Loucy (cell line): Measurements from ENCODE around the gene ADCY4.

Experiments
- H2AFZ ChIP-seq: fragments of 200-600 bp; sonication (generic); 2 replicates; pipeline ENCODE4 v1.6.0; 2016; ENCODE audit warnings: antibody characterized with exemption, mild to moderate bottlenecking, low read length, moderate library complexity
- H3F3A ChIP-seq: fragments of 200-600 bp; 2 replicates; pipeline ENCODE4 v1.6.0; 2016; ENCODE audit warnings: antibody characterized with exemption, low read depth, mild to moderate bottlenecking
- H3K27me3 ChIP-seq: fragments of 200-600 bp; sonication (generic); 2 replicates; pipeline ENCODE4 v1.6.1; 2014; ENCODE audit warnings: low read length, mild to moderate bottlenecking; ENCODE audit not compliant: insufficient read depth, poor library complexity, severe bottlenecking
- H3K36me3 ChIP-seq: fragments of 200-600 bp; sonication (generic); 2 replicates; pipeline ENCODE4 v1.6.1; 2016; ENCODE audit warnings: low read length; ENCODE audit not compliant: insufficient read depth
- H3K4me1 ChIP-seq: fragments of 200-600 bp; sonication (generic); 2 replicates; pipeline ENCODE4 v1.5.1; 2014; ENCODE audit warnings: low read length, mild to moderate bottlenecking; ENCODE audit not compliant: insufficient read depth, poor library complexity, severe bottlenecking
- H3K4me2 ChIP-seq: fragments of 200-600 bp; sonication (generic); 2 replicates; pipeline ENCODE4 v1.6.0; 2014; ENCODE audit warnings: antibody characterized with exemption, low read length, low read depth, mild to moderate bottlenecking; ENCODE audit not compliant: poor library complexity, severe bottlenecking
- H3K4me3 ChIP-seq: fragments of 200-600 bp; sonication (generic); 2 replicates; pipeline ENCODE4 v1.5.1; 2014; ENCODE audit warnings: low read length, mild to moderate bottlenecking, mixed read lengths; ENCODE audit not compliant: poor library complexity, severe bottlenecking
- H3K79me2 ChIP-seq: fragments of 200-600 bp; sonication (generic); 2 replicates; pipeline ENCODE4 v1.6.1; 2014; ENCODE audit warnings: low read length; ENCODE audit not compliant: insufficient read depth
- H3K9ac ChIP-seq: fragments of 200-600 bp; sonication (generic); 2 replicates; pipeline ENCODE4 v1.6.0; 2014; ENCODE audit warnings: mild to moderate bottlenecking, low read depth, low read length, moderate library complexity; ENCODE audit not compliant: poor library complexity, severe bottlenecking
- H3K9me2 ChIP-seq: fragments of 200-600 bp; sonication (generic); replicated peaks from 2 replicates; pipeline ENCODE4 v1.6.1; 2016; ENCODE audit warnings: low read depth, low read length, mixed read lengths
- H3K9me3 ChIP-seq: fragments of 200-600 bp; sonication (generic); 2 replicates; pipeline ENCODE4 v1.6.1; 2014; ENCODE audit warnings: mild to moderate bottlenecking, antibody characterized with exemption, low read length, low read depth; ENCODE audit not compliant: insufficient read depth
- H4K20me1 ChIP-seq: fragments of 200-600 bp; sonication (generic); 2 replicates; pipeline ENCODE4 v1.6.0; 2014; ENCODE audit warnings: antibody characterized with exemption, low read length, mild to moderate bottlenecking; ENCODE audit not compliant: insufficient read depth, poor library complexity, severe bottlenecking
- EZH2phosphoT487 ChIP-seq: fragments of 200-600 bp; IDR thresholded peaks from 2 replicates; pipeline ENCODE4 v1.6.1; 2018; ENCODE audit warnings: antibody characterized with exemption, mild to moderate bottlenecking, moderate library complexity, borderline replicate concordance
- TF ChIP-seq, protein P1 (sequence below): fragments of 200-600 bp; sonication (generic); conservative IDR thresholded peaks from 2 replicates; pipeline ENCODE4 v1.5.1; 2014; ENCODE audit warnings: mild to moderate bottlenecking, antibody characterized with exemption, low read length

Gene ADCY4

DNA sequence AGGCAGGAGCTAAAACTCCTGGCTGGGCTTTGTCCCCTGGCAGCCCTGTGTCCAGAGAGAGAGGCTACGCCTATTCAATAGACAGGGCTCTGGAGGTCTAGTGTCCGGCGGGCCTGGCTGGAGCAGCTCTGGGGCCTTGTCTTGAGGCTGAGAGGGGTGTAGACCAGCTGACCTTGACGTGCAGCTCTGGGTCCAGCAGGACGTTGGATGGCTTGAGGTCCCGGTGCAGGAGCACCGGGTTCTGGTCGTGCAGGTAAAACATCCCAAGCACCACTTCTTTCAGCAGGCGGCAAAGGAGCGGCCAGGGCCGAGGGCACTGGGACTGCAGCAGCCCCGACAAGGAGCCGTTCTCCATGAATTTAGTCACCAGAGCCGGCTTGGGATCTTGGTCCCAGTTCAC lies 4.0 kb upstream of the ADCY4 start:
- peak overlapping the region; percentile 72 for H3K4me2 ChIP-seq
- no peaks in the 10 kb centered on the region for H3K9me3 ChIP-seq
- no peaks in the 10 kb centered on the region for H3K9me2 ChIP-seq
- H3K4me3 ChIP-seq: peak overlapping the region; percentile 77
- no peaks in the 10 kb centered on the region for H3K36me3 ChIP-seq
- H3K9ac ChIP-seq: peak overlapping the region; percentile 77
- TF ChIP-seq, protein P1, sequence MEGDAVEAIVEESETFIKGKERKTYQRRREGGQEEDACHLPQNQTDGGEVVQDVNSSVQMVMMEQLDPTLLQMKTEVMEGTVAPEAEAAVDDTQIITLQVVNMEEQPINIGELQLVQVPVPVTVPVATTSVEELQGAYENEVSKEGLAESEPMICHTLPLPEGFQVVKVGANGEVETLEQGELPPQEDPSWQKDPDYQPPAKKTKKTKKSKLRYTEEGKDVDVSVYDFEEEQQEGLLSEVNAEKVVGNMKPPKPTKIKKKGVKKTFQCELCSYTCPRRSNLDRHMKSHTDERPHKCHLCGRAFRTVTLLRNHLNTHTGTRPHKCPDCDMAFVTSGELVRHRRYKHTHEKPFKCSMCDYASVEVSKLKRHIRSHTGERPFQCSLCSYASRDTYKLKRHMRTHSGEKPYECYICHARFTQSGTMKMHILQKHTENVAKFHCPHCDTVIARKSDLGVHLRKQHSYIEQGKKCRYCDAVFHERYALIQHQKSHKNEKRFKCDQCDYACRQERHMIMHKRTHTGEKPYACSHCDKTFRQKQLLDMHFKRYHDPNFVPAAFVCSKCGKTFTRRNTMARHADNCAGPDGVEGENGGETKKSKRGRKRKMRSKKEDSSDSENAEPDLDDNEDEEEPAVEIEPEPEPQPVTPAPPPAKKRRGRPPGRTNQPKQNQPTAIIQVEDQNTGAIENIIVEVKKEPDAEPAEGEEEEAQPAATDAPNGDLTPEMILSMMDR: no peak
- TF ChIP-seq EZH2phosphoT487: no peak
- peaks cover 46% of the 10 kb centered on the region for H3K4me1 ChIP-seq
- H2AFZ ChIP-seq: no peak overlapping the region
- H4K20me1 ChIP-seq: no peaks in the 10 kb centered on the region
- H3F3A ChIP-seq: no peaks in the 10 kb centered on the region
- H3K79me2 ChIP-seq: peaks cover 6% of the 10 kb centered on the region; the same call in 1 of the 2 replicates
- no peaks in the 10 kb centered on the region for H3K27me3 ChIP-seq

DNA sequence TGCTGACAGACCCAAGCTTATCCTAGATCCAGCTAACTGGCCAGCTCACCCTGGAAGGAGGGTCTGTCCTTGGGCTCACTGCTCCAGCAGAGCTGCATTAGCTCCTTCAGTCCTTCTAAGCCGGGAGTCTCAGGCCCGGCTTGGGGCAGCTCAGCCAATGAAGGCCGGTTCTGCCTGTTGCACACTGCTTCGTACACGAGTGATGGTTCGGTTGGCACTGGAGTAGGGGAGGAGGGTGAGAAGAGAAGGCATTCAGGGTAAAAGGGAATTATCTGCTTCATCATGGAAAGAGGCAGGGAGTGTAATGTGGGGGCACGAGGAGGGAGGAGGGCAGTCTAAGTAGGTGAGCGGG lies 2.9 kb upstream of the ADCY4 start:
- H3K9me2 ChIP-seq: no peaks in the 10 kb centered on the region
- no peak overlapping the region for H2AFZ ChIP-seq
- H3K9me3 ChIP-seq: no peaks in the 10 kb centered on the region
- H3K4me3 ChIP-seq: no peak overlapping the region
- H3K4me2 ChIP-seq: peak overlapping the region; percentile 72
- no peaks in the 10 kb centered on the region for H3K36me3 ChIP-seq
- H3F3A ChIP-seq: no peaks in the 10 kb centered on the region
- H3K9ac ChIP-seq: peak overlapping the region; percentile 77
- no peaks in the 10 kb centered on the region for H4K20me1 ChIP-seq
- H3K4me1 ChIP-seq: peaks cover 48% of the 10 kb centered on the region
- no peak for TF ChIP-seq EZH2phosphoT487
- TF ChIP-seq, protein P1: no peak
- H3K79me2 ChIP-seq: peaks cover 6% of the 10 kb centered on the region; the same call in 1 of the 2 replicates
- no peaks in the 10 kb centered on the region for H3K27me3 ChIP-seq

DNA sequence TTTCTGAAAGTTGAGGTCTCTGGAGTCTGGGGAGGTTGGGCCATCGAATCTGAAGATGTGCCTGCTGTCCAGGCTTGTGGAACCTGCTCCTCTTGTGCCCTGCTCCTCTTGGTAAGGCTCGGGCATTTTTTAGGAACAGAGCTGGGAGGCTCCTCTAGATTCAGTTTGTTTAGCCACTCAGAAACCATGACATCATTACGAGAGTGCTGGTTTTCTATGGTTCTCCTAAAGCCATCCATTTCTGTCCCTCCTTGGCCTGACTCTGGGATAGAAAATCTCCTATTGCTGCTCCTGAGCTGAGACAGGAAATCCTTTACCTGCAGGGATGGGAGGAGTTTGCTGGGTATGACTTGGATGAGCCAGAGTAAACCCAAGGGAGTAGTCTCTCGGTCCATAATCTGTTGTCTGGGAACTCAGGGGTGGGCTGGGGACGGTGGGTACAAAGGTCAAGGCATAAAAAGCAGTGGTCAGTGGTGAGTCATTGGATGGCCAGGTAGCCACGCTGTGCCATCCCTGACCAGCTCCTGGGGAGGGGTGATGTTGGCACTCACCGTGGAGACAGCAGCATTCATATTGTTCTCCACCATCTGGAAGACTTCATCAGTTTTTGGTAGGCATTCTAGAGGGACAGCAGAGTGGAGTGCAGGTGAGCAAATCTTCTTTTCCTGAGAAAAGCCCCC lies 2.4 kb upstream of the ADCY4 start:
- H3K27me3 ChIP-seq: no peaks in the 10 kb centered on the region
- peaks cover 50% of the 10 kb centered on the region for H3K4me1 ChIP-seq
- H3F3A ChIP-seq: no peaks in the 10 kb centered on the region
- H3K4me3 ChIP-seq: no peak overlapping the region
- peak overlapping the region; percentile 77 for H3K9ac ChIP-seq
- H2AFZ ChIP-seq: no peak overlapping the region
- peak overlapping the region; percentile 72 for H3K4me2 ChIP-seq
- no peaks in the 10 kb centered on the region for H4K20me1 ChIP-seq
- TF ChIP-seq, protein P1: no peak
- no peak for TF ChIP-seq EZH2phosphoT487
- peaks cover 6% of the 10 kb centered on the region; the same call in 1 of the 2 replicates for H3K79me2 ChIP-seq
- H3K9me2 ChIP-seq: no peaks in the 10 kb centered on the region
- H3K36me3 ChIP-seq: no peaks in the 10 kb centered on the region
- H3K9me3 ChIP-seq: no peaks in the 10 kb centered on the region
